ENCODE measurements around the gene SPINDOC. TPM values are rescaled to one million over a fixed set of nuclear protein-coding genes. Genes with fewer than 3 reads are reported as not detected.

SPINDOC gene
- total and polyA plus RNA-seq, 2 experiments from 2014 or later: 0.86 to 15.3 TPM

DNA sequence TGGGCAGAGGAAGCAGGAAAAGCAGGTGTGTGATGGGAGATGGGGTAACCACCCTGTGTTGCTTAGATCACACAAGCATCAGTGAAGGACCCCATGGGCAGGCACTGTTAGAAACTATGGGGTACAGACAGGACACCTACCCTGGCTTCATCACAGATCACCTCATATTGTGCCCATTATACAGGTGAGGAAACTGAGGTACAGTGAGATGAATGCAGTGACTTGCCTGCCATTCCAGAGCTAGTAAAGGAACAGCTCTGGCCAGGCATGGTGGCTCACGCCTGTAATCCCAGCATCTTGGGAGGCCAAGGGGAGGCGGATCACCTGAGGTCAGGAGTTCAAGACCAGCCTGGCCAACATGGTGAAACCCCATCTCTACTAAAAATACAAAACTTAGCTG lies 19.8 kb downstream of the SPINDOC start:
- no peak overlapping the region for H3K4me3 ChIP-seq
- H3K9me2 ChIP-seq (ENCODE audit: insufficient read depth): no peaks in the 10 kb centered on the region
- no peak overlapping the region for H3K4me2 ChIP-seq (ENCODE audit: unreplicated experiment)
- no peaks in the 10 kb centered on the region for H4K20me1 ChIP-seq (ENCODE audit: insufficient read depth)
- no peak overlapping the region for H3K9ac ChIP-seq
- in situ Hi-C loops (cut with MboI): no loop called here
- H2AFZ ChIP-seq: no peak overlapping the region
- no peak overlapping the region for H3K27ac ChIP-seq
- TF ChIP-seq EZH2phosphoT487 (IDR thresholded peaks at IDR 0.05; ENCODE audit: insufficient read depth, low read depth): no peak
- peaks cover 3% of the 10 kb centered on the region; the same call in 1 of the 2 replicates for H3F3A ChIP-seq (ENCODE audit: insufficient read depth)
- H3K27me3 ChIP-seq (replicated peaks; ENCODE audit: insufficient read depth): no peaks in the 10 kb centered on the region
- H3K4me1 ChIP-seq (ENCODE audit: insufficient read depth): no peaks in the 10 kb centered on the region
- no peaks in the 10 kb centered on the region for H3K9me3 ChIP-seq (ENCODE audit: low read depth)
- WGBS, 2 experiments (ENCODE audit: low coverage in 1 of 2, low lambda C conversion rate in 2 of 2, missing lambda C conversion rate in 2 of 2): 84 to 96% methylated on average over 2 of the region's 2 CpGs
- H3K36me3 ChIP-seq (ENCODE audit: low read depth): no peaks in the 10 kb centered on the region
- no peak for DNase-seq
- H3K79me2 ChIP-seq (ENCODE audit: insufficient read depth): no peaks in the 10 kb centered on the region

DNA sequence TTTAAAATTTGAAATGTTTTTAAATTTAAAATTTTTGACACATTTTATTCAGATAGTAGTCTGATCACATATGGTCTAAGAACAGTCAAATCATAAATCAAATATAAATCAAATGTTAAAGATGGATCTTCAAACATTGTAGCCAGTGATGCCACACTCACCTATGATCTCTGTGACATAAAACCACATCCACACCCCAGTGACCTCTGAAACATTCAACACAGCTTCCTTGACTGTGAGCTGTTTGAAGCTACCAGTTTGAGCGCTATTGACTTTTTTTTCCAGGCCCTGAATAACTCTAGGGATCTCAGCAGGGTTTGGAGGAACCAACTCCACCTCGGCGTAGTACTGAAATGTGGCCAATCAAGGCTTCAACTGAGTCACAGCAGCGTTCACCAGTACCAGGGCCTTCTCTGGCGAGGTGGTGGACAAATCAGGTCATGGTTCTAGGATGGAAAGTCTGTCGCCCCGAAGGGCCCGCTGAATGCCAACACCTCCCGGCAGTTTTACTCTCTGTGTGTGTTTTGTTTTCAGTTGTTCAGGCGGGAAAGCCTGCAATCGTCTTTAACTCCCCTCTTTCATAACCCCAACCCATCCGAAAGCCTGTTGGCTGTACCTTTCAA lies 21.4 kb downstream of the SPINDOC start:
- Histone ChIP-seq H3K9me3 (ENCODE audit: low read depth) (no peaks in the 10 kb centered on the region), H4K20me1 (ENCODE audit: insufficient read depth) (no peaks in the 10 kb centered on the region), H2AFZ (no peak overlapping the region), H3K4me3 (no peak overlapping the region), H3K9ac (no peak overlapping the region), H3K4me1 (ENCODE audit: insufficient read depth) (no peaks in the 10 kb centered on the region), H3K27ac (no peak overlapping the region), H3K27me3 (replicated peaks; ENCODE audit: insufficient read depth) (no peaks in the 10 kb centered on the region), H3K9me2 (ENCODE audit: insufficient read depth) (no peaks in the 10 kb centered on the region), H3K4me2 (ENCODE audit: unreplicated experiment) (no peak overlapping the region), H3K79me2 (ENCODE audit: insufficient read depth) (peaks cover 5% of the 10 kb centered on the region), H3F3A (ENCODE audit: insufficient read depth) (peaks cover 6% of the 10 kb centered on the region; the same call in 1 of the 2 replicates), H3K36me3 (ENCODE audit: low read depth) (no peaks in the 10 kb centered on the region)
- TF ChIP-seq EZH2phosphoT487 (IDR thresholded peaks at IDR 0.05; ENCODE audit: insufficient read depth, low read depth): no peak
- TF ChIP-seq EZH2 (IDR thresholded peaks at IDR 0.05; ENCODE audit: insufficient read depth, poor library complexity, severe bottlenecking): no peak
- in situ Hi-C loops (cut with MboI): loop anchor here (5.0 kb wide), 1 partner anchor 108 kb away; no protein-coding TSS in a partner anchor
- no peak for DNase-seq
- 86 to 87% methylated on average over 12 of the region's 12 CpGs for WGBS, 2 experiments (ENCODE audit: low coverage in 1 of 2, low lambda C conversion rate in 2 of 2, missing lambda C conversion rate in 2 of 2)

DNA sequence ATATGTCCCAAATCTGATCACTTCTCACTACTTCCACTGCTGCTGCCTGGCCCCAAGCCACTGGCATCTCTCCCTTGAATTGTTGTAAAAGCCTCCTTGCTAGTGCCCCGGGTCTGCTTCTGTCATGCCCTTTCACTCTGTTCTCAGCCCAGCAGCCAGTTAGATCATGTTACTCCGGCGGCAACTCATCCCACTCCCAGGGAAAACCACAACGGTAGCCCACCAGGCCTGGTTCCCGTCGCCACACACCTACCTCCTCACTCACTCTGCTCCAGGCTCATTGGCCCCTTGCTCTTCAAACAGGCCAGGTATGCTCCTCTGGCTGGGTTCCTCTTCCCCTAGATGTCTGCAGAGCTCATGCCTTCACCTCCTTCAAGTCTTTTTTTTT lies 21.9 kb downstream of the SPINDOC start:
- H3K4me1 ChIP-seq (ENCODE audit: insufficient read depth): no peaks in the 10 kb centered on the region
- TF ChIP-seq EZH2phosphoT487 (IDR thresholded peaks at IDR 0.05; ENCODE audit: insufficient read depth, low read depth): no peak
- no peak for TF ChIP-seq EZH2 (IDR thresholded peaks at IDR 0.05; ENCODE audit: insufficient read depth, poor library complexity, severe bottlenecking)
- peaks cover 6% of the 10 kb centered on the region; the same call in 1 of the 2 replicates for H3F3A ChIP-seq (ENCODE audit: insufficient read depth)
- no peak for DNase-seq
- no peak overlapping the region for H3K27ac ChIP-seq
- no peaks in the 10 kb centered on the region for H3K36me3 ChIP-seq (ENCODE audit: low read depth)
- no peak overlapping the region for H3K4me2 ChIP-seq (ENCODE audit: unreplicated experiment)
- no peaks in the 10 kb centered on the region for H4K20me1 ChIP-seq (ENCODE audit: insufficient read depth)
- H3K4me3 ChIP-seq: no peak overlapping the region
- H3K9ac ChIP-seq: no peak overlapping the region
- WGBS, 2 experiments (ENCODE audit: low coverage in 1 of 2, low lambda C conversion rate in 2 of 2, missing lambda C conversion rate in 2 of 2): 50 to 51% methylated on average over 6 of the region's 6 CpGs
- H3K9me3 ChIP-seq (ENCODE audit: low read depth): no peaks in the 10 kb centered on the region
- H3K27me3 ChIP-seq (replicated peaks; ENCODE audit: insufficient read depth): no peaks in the 10 kb centered on the region
- H3K79me2 ChIP-seq (ENCODE audit: insufficient read depth): peaks cover 10% of the 10 kb centered on the region
- in situ Hi-C loops (cut with MboI): loop anchor here (5.0 kb wide), 1 partner anchor 107 kb away; no protein-coding TSS in a partner anchor
- H3K9me2 ChIP-seq (ENCODE audit: insufficient read depth): no peaks in the 10 kb centered on the region
- no peak overlapping the region for H2AFZ ChIP-seq

DNA sequence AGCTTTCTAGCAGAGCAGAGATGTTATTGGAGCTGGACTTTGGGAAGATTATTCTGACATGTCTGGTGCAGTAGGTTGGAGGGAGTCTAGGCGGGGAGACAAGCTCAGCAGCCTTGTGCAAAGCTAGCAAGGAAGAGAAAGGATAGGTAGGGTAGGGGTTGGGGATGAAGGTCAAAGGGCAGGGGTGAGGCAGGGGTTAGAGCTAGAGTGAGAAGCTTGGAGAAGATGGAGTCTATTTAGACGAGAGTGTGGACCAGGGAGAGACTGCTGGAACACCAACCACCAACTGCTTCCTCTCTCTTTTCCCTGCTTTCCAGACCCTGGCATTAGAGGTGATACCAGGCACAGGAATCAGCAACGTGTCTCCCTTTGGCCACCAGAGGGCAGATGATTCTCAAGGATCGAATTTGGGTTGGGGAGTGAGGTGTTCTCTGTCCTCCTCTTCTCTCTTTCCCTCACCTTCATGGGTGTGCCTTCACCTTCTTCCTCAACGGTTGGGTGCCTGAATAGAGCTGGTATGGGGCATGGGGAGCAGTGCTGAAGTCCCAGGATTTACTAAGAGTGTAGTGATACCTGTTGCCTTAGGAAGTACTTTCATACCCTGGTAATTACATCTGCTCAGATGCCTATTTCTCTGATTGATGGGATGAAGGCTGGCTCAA lies 23.9 kb downstream of the SPINDOC start:
- Histone ChIP-seq H3K9me2 (ENCODE audit: insufficient read depth) (no peaks in the 10 kb centered on the region), H3K4me2 (ENCODE audit: unreplicated experiment) (no peak overlapping the region), H3K9me3 (ENCODE audit: low read depth) (no peaks in the 10 kb centered on the region), H4K20me1 (ENCODE audit: insufficient read depth) (peaks cover 4% of the 10 kb centered on the region), H3F3A (ENCODE audit: insufficient read depth) (peaks cover 6% of the 10 kb centered on the region), H3K36me3 (ENCODE audit: low read depth) (no peaks in the 10 kb centered on the region), H3K4me1 (ENCODE audit: insufficient read depth) (peaks cover 16% of the 10 kb centered on the region), H2AFZ (no peak overlapping the region), H3K27me3 (replicated peaks; ENCODE audit: insufficient read depth) (no peaks in the 10 kb centered on the region), H3K4me3 (no peak overlapping the region), H3K79me2 (ENCODE audit: insufficient read depth) (peaks cover 30% of the 10 kb centered on the region), H3K27ac (no peak overlapping the region), H3K9ac (no peak overlapping the region)
- peak; percentile 86 for DNase-seq
- TF ChIP-seq EZH2phosphoT487 (IDR thresholded peaks at IDR 0.05; ENCODE audit: insufficient read depth, low read depth) (no peak), EZH2 (IDR thresholded peaks at IDR 0.05; ENCODE audit: insufficient read depth, poor library complexity, severe bottlenecking) (no peak)
- 0 to 9% methylated on average over 5 of the region's 5 CpGs for WGBS, 2 experiments (ENCODE audit: low coverage in 1 of 2, low lambda C conversion rate in 2 of 2, missing lambda C conversion rate in 2 of 2)
- in situ Hi-C loops (cut with MboI): loop anchor here (5.0 kb wide), 1 partner anchor 105 kb away; no protein-coding TSS in a partner anchor
